Measurements from ENCODE around the gene ZNF398.

ZNF398 gene

GRCh38 chr7:149198161-149198816 is 51.0 kb downstream of the ZNF398 start:
- H3K27ac ChIP-seq = no peak overlapping the region
- no peak for TF ChIP-seq CTCF (conservative IDR thresholded peaks at IDR 0.05)

GRCh38 chr7:149199234-149199995 is 52.2 kb downstream of the ZNF398 start:
- TF ChIP-seq CTCF (conservative IDR thresholded peaks at IDR 0.05) = no peak
- H3K27ac ChIP-seq = no peak overlapping the region

GRCh38 chr7:149202831-149203231 is 55.6 kb downstream of the ZNF398 start:
- H3K27ac ChIP-seq = no peak overlapping the region
- no peak for TF ChIP-seq CTCF (conservative IDR thresholded peaks at IDR 0.05)

GRCh38 chr7:149205690-149206381 is 58.6 kb downstream of the ZNF398 start:
- H3K27ac ChIP-seq = peak overlapping the region; percentile 87
- TF ChIP-seq CTCF (conservative IDR thresholded peaks at IDR 0.05) = no peak

- TF ChIP-seq CTCF (conservative IDR thresholded peaks at IDR 0.05) = no peak
- peak overlapping the region; percentile 87; the same call in 1 of the 2 replicates for H3K27ac ChIP-seq
Observed at GRCh38 chr7:149207324-149208035, 60.2 kb downstream of the ZNF398 start.

GRCh38 chr7:149209518-149210269 is 62.4 kb downstream of the ZNF398 start:
- H3K27ac ChIP-seq = no peak overlapping the region
- TF ChIP-seq CTCF (conservative IDR thresholded peaks at IDR 0.05) = peak; percentile 60

All from VCaP (cell line).